Measurements from ENCODE around the gene MID2. TPM values are rescaled to one million over a fixed set of nuclear protein-coding genes. Genes with fewer than 3 reads are reported as not detected.
"Not testable (repeated sequence)": the region's sequence is repeated elsewhere in the genome, so short reads cannot be mapped to it uniquely, and the experiment has no call there.

The MID2 gene, protein sequence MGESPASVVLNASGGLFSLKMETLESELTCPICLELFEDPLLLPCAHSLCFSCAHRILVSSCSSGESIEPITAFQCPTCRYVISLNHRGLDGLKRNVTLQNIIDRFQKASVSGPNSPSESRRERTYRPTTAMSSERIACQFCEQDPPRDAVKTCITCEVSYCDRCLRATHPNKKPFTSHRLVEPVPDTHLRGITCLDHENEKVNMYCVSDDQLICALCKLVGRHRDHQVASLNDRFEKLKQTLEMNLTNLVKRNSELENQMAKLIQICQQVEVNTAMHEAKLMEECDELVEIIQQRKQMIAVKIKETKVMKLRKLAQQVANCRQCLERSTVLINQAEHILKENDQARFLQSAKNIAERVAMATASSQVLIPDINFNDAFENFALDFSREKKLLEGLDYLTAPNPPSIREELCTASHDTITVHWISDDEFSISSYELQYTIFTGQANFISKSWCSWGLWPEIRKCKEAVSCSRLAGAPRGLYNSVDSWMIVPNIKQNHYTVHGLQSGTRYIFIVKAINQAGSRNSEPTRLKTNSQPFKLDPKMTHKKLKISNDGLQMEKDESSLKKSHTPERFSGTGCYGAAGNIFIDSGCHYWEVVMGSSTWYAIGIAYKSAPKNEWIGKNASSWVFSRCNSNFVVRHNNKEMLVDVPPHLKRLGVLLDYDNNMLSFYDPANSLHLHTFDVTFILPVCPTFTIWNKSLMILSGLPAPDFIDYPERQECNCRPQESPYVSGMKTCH
- 58.0 TPM for total RNA-seq (ENCODE audit: insufficient read depth, low replicate concordance)

DNA sequence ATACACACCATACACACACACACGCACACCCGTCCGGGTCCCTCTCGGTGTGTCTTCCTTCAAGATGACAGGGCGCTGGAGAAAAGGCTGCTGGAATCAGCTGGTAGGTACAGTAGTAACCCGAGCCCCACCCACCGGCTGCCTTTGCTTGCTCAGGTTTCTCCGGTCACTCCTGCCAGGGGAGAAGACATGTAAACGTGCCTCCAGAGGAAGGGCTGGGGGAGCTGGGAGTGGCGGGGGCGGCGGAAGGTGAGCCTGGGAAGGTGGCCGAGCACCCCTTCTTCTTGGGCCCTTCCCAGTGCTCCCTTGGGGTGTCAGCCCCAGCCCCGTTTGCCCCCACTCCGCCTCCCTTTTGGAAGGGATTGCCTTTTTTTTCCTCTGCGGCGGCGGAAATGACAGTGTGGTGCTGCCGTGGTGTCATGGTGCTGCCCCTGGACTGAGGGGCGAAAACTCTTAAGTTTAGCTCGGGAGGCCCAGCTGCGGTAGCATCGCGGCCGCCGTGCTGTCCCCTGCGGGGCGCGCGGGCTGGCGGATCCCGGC, at the start of gene MID2:
Gene MID2, plus strand, starts transcription at position 169 of the 540 bp plus-strand sequence. CDS start 561 bp downstream, outside the sequence.
- peak; percentile 42 for DNase-seq (ENCODE audit: low spot score)

- DNase-seq (ENCODE audit: low spot score) = peak; percentile 90
Measured at GRCh38 chrX:107776649-107777535, 48.8 kb upstream of the MID2 start.

DNA sequence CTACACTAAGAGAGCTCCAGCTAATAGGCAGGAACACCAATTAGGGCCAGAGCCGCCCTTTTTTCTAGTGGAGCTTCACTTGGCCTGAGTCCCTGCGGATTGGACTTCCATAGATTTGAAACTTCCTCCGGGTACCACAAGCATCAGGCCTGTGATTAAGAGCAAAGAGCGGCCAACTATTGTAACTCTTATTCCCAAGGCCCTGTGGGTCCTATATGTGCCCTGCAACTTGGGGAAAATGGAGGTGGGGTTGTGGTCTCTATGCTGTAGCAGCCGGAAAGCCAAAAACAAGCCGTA, 48.2 kb upstream of the MID2 start, which contains the start of gene NCBP2L:
Gene NCBP2L, plus strand, starts transcription at position 198 of the 297 bp plus-strand sequence. CDS start 16,488 bp downstream, outside the sequence.
- DNase-seq (ENCODE audit: low spot score) = no peak

GRCh38 chrX:107780525-107780924, 45.1 kb upstream of the MID2 start:
- DNase-seq (ENCODE audit: low spot score) = no peak

- peak; percentile 11 for DNase-seq (ENCODE audit: low spot score)
Measured at GRCh38 chrX:107787827-107788226, 37.8 kb upstream of the MID2 start.

GRCh38 chrX:107804427-107804826, 21.2 kb upstream of the MID2 start:
- DNase-seq (ENCODE audit: low spot score) = no peak

DNA sequence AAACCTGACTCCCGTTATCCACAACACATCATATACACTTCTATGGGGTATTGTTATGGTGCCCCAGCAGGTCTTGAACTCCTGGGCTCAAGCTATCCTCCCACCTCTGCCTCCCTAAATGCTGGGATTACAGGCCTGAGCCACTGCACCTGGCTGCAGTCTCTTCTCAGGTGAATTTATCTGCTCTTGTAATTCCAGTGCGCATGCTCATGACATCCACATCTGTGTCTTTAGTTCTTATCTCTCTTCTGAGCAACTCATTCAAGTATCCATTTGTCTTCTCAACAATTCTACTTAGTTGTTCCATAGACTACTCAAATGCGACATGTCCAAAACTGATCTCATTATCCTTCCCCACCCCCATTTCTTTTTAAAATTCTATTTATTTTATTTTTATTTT, 20.5 kb upstream of the MID2 start:
- DNase-seq (ENCODE audit: low spot score) = no peak

- DNase-seq (ENCODE audit: low spot score) = not testable (repeated sequence)
Measured at GRCh38 chrX:107810053-107810452, 15.6 kb upstream of the MID2 start.

GRCh38 chrX:107818900-107819521, 6.7 kb upstream of the MID2 start:
- DNase-seq (ENCODE audit: low spot score) = no peak

- DNase-seq (ENCODE audit: low spot score) = peak; percentile 2
Measured at GRCh38 chrX:107823042-107823441, 2.6 kb upstream of the MID2 start.

DNA sequence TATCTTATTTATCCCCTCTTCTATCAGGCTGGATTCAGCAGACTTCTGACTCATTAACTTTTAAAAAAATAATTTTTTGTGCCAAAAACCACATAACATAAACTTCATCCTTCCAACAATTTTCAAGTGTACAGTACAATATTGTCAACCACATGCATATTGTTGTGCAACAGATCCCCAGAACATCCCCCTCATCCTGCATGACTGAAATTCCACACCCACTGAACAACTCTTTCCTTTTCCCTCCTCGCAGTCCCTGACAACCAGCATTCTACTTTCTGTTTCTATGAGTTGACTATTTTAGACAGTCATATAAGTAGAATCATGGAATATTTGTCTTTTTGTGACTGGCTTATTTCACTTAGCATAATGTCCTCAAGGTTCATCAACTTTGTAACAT, 2.2 kb upstream of the MID2 start:
- peak; percentile 11 for DNase-seq (ENCODE audit: low spot score)

DNA sequence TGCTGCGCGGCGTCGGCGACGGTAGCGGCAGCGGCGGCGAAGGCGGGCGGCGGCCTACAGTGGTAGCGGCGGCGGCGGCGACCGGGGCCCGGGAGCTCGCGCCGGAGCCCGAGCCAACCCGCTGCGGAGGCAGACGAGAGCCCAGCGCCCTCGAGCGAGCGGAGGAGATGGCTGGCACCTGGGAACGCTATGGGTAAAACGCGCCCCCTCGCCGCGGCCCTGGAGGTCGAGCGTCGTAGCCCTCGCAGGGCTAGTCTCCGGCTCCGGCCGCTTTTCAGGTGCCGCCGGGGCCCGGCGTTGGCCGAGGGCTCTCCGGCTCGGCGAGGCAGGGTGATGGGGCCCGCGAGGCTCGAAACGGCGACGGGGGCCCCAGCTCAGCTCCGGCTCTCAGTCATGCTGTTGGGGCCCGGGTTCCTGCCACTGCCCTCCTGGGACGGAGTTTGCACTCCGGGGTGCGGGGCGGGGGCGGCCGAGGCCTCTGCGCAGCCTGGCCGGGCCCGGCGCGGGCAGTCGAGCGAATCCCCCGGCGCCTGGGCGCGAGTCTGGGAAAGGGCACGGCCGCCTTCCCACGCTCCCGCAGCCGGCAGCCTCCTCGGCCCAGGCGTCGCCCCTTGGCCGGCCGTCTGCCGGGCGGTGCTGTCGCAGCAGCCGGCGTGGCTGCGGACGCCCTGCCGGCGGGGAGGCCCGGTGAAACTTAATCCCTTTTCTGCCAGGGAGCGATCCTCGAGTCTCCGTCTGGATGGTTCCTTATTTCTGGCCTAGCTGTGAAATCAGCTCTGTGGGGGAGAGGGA, 768 bp downstream of the MID2 start:
- DNase-seq (ENCODE audit: low spot score) = peak; percentile 42

- no peak for DNase-seq (ENCODE audit: low spot score)
Measured at GRCh38 chrX:107827030-107827831, 1.6 kb downstream of the MID2 start.

- DNase-seq (ENCODE audit: low spot score) = no peak
Measured at GRCh38 chrX:107827852-107828251, 2.2 kb downstream of the MID2 start.

- DNase-seq (ENCODE audit: low spot score) = no peak
Measured at GRCh38 chrX:107829878-107830277, 4.2 kb downstream of the MID2 start.

DNA sequence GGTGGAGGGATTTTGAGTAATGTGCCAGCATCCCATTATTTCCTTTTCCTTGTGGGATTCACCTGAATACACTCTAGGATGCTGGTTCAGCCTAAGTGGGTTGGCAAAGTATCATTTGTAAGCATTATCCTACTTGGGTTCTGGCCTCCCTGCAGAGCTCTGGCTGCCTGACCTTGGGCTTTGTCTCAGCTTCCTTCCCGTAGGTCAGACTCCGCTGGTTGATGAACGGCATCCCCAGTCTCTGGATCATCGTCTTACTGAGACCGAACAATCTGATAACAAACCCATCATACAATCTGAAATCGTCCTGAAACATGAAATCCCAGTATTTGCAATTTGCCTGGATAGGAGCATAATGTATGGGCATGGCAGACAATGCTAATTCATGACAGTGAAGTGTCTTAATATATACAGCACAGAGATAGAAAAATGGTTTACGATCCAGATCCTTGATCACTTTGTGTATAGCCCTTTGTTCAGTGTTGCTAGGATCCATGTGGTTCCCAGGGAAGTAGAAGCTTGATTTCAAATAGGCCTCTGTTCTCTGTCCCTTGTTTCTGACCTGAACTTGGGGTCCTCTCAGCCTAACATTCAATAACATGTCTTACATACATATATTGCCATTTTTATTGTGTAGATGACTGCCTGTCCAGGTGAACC, 5.5 kb downstream of the MID2 start:
- no peak for DNase-seq (ENCODE audit: low spot score)

DNA sequence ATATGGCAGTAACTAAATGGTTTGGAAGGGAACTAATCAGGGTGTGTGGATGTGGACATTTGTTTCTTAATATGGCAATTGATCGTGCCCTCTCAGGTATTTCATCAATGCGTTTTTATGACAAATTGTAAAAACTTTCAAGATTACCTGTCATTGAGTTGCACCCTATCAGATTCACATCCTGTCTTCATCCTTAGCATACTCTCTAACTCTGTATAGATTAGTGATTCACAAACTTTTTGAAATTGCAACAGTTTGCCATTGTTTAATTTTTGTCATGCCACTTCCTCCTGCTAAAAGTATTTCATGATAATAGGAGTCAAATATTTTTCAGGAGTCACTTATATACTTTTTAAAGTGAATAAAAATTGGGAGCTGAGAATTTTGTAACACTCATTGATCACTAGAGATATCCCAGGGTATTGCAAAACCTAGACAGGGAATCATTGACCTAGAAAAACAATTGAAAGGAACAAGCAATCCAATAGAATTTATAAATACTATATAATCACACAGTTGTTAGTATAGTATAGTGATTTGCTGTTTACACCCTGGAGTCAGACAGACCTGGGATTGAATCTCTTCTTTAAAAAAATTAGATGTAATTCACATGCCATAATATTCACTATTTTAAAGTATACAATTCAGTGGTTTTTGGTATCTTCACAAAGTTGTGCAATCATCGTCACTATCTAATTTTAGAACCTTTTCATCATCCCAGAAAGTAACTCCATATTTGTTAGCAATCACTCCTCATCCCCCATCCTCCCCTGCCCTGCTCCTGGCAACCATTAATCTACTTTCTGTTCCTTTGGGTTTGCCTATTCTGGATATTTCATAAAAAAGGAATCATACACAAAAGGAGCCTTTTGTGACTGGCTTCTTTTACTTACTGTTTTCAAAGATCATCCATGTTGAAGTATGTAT, 8.9 kb downstream of the MID2 start:
- no peak for DNase-seq (ENCODE audit: low spot score)

DNA sequence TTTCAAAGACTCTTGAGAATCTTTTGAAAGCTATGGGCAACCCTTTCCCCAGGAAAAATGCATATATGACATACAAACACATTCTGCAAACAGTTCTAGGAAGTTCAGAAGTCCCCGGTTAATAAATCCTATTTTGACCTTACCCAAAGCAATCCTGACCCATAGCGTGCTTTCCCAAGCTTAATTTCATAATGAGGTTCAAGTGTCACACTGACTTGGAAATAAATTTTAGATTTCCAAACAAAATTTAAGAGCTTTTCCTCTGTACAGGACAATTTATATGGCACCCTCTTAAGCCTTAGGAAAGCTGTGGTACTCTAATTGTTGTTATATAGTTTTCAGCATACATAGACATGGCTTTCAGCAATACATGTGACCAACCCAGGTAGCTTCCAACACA, 11.3 kb downstream of the MID2 start:
- no peak for DNase-seq (ENCODE audit: low spot score)

All from umbilical cord (tissue), 2 donors.